HAP-1 (cell line): ENCODE measurements around the gene TRMT10B.

ENCODE experiments used
- DNase-seq, 2 experiments: peaks; one replicate each; pipeline ENCODE4 v3.0.0-alpha.2; 2016 to 2020; ENCODE audit warnings: low spot score in 2 of 2
- H3K27me3 ChIP-seq: fragments of 250-450 bp; sonication (Bioruptor Pico); 2 replicates; pipeline ENCODE4 v1.5.1; 2020; ENCODE audit warnings: low read depth, mild to moderate bottlenecking, moderate library complexity
- H3K36me3 ChIP-seq: fragments of 250-450 bp; sonication (Bioruptor Pico); replicated peaks from 2 replicates; pipeline ENCODE4 v1.5.1; 2020; ENCODE audit warnings: mild to moderate bottlenecking
- H3K4me1 ChIP-seq: fragments of 250-450 bp; sonication (Bioruptor Pico); 2 replicates; pipeline ENCODE4 v1.5.1; 2020; ENCODE audit warnings: mild to moderate bottlenecking
- H3K4me3 ChIP-seq: fragments of 250-450 bp; sonication (Bioruptor Pico); 2 replicates; pipeline ENCODE4 v1.5.1; 2020; ENCODE audit warnings: mild to moderate bottlenecking, moderate library complexity
- H3K9me3 ChIP-seq: fragments of 250-450 bp; sonication (Bioruptor Pico); 2 replicates; pipeline ENCODE4 v1.5.1; 2020; ENCODE audit warnings: mild to moderate bottlenecking, moderate library complexity
- in situ Hi-C: fragments of 300-500 bp; cut with MboI; formaldehyde crosslinking; loops from 3 replicates; pipeline ENCODE4 v1.14.3; 2020; ENCODE audit warnings: low sequenced_read_pairs, inconsistent platforms, mixed read lengths

TRMT10B gene, protein sequence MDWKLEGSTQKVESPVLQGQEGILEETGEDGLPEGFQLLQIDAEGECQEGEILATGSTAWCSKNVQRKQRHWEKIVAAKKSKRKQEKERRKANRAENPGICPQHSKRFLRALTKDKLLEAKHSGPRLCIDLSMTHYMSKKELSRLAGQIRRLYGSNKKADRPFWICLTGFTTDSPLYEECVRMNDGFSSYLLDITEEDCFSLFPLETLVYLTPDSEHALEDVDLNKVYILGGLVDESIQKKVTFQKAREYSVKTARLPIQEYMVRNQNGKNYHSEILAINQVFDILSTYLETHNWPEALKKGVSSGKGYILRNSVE

DNA sequence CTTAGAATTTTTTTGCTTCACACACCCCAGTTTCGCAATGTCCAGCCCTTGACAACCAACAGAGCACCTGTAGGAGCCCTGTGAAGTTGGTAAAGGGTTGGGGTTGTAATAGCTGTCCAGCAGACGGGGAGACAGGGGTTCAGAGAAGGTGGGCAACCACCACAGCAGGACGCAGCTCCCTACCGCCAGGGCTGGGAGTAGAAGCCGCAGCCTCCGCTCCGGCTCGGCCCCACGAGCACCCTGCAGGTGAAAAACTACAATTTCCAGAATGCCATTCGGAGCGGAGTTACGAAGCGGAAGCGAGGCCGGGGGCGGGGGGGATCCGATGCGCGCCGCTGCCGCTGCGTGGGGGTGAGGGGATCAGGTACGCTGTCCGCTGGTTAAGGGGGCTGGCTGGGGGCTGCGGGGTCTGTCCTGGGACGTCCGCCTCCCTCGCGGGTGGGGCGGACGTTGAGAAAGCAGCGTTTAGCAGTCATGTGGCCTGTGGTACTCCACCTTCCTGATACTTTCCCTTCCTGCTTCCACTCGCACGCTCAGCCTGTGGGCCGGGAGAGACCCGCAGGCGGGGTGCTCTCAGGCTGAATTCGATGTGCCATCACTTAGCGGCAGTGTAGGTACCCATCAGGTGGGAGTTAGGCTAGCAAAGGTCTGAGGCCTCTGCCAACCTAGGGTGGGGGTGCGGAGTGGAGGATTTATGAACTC, at the start of gene TRMT10B:
TRMT10B (plus strand) TSS at position 317 of the 702 bp plus-strand sequence. CDS start 8,127 bp downstream, outside the sequence.
- H3K4me3 ChIP-seq = peak within 1 kb of the TSS; percentile 71
- no peaks in the 10 kb centered on the region for H3K27me3 ChIP-seq
- in situ Hi-C loops = loop anchor here (10.0 kb wide), 1 partner anchor 159 kb away; the partner anchor contains the start of gene TOMM5
- no peaks in the 10 kb centered on the region for H3K36me3 ChIP-seq
- H3K4me1 ChIP-seq = peaks cover 7% of the 10 kb centered on the region; the same call in 1 of the 2 replicates
- peak; percentile 60 to 81 for DNase-seq
- H3K9me3 ChIP-seq = peaks cover 3% of the 10 kb centered on the region; the same call in 1 of the 2 replicates

DNA sequence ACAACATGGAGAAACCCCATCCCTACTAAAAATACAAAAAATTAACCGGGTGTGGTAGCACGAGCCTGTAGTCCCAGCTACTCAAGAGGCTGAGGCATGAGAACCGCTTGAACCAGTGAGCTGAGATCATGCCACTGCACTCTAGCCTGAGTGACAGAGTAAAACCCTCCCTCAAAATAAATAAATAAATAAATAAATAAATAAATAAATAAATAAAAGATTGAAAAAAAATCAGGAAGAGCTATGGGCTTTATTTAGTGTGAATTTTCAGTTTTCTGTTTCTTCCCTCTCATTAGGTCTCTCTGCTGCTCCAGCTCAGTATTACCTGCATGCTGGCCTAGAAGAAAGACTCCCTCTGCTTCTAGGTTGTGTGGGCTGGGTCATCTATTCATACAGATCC, 47.8 kb upstream of the TRMT10B start:
- no peaks in the 10 kb centered on the region for H3K4me1 ChIP-seq
- no peak overlapping the region for H3K4me3 ChIP-seq
- no peaks in the 10 kb centered on the region; the same call in 1 of the 2 replicates for H3K27me3 ChIP-seq
- H3K36me3 ChIP-seq = no peaks in the 10 kb centered on the region
- in situ Hi-C loops = no loop called here
- DNase-seq = no peak
- no peaks in the 10 kb centered on the region for H3K9me3 ChIP-seq

DNA sequence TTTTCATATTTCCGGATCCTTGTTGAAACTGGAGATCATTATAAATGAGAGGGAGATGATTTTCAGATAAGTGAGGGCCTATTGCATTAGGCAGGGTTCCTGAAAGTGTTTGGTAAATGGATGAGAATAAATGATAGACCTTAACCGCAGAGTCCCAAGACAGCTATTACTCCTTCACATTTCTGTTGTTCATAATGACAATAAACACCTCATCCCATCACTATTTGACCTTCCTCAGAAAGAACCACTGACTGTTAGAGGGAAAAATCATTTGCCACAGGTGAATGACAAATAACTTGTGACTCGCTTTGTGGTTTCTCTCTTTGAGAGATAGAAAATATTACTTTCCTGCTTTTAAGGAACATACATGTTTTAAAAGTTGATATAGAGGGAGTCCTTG, 47.3 kb upstream of the TRMT10B start:
- Histone ChIP-seq H3K4me1 (no peaks in the 10 kb centered on the region), H3K36me3 (no peaks in the 10 kb centered on the region), H3K9me3 (no peaks in the 10 kb centered on the region), H3K4me3 (no peak overlapping the region), H3K27me3 (no peaks in the 10 kb centered on the region; the same call in 1 of the 2 replicates)
- in situ Hi-C loops = no loop called here
- DNase-seq = no peak

DNA sequence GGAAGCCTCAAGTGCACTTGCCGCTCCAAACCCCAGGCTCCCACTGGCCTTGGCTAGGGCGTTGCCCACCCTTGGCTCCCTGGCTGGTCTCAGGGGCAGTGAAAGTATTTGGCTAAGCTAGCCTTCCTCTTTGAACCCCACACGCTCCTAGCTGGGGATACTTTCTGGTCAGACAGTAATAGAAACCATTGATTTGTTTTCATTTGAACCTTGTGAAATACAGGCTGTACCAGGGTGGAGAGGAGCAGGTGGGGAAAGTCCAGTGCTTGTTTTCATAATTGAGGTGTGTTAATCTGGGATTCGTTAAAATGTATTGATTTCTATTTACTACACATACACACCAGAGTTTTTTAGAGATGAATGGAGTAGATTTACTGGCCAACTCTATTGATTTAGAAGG, 45.9 kb upstream of the TRMT10B start:
- no peaks in the 10 kb centered on the region for H3K4me1 ChIP-seq
- no peak overlapping the region for H3K4me3 ChIP-seq
- H3K27me3 ChIP-seq = no peaks in the 10 kb centered on the region; the same call in 1 of the 2 replicates
- in situ Hi-C loops = no loop called here
- DNase-seq = no peak
- no peaks in the 10 kb centered on the region for H3K9me3 ChIP-seq
- no peaks in the 10 kb centered on the region for H3K36me3 ChIP-seq

DNA sequence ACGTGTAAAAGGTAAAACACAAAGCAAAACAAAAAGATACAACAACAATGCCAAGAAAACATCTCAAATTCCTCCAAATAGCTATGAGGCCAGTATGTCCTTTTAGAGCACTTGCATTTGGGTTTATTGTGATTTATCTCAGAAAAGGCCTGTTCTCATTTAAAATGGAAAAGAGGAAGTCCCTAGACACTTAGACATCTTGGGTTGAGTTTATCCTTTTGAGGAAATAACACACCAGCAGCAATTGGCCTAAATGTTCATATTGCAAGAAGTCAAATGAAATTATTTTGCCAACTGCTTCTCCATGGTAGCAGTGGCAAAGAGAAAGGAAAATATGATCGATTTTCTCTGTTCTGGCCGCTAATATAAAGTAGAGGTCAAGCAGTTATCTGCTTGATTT, 43.6 kb upstream of the TRMT10B start:
- no peaks in the 10 kb centered on the region for H3K36me3 ChIP-seq
- H3K27me3 ChIP-seq = no peaks in the 10 kb centered on the region; the same call in 1 of the 2 replicates
- no peaks in the 10 kb centered on the region for H3K4me1 ChIP-seq
- no peak for DNase-seq
- no peaks in the 10 kb centered on the region for H3K9me3 ChIP-seq
- in situ Hi-C loops = no loop called here
- H3K4me3 ChIP-seq = no peak overlapping the region

DNA sequence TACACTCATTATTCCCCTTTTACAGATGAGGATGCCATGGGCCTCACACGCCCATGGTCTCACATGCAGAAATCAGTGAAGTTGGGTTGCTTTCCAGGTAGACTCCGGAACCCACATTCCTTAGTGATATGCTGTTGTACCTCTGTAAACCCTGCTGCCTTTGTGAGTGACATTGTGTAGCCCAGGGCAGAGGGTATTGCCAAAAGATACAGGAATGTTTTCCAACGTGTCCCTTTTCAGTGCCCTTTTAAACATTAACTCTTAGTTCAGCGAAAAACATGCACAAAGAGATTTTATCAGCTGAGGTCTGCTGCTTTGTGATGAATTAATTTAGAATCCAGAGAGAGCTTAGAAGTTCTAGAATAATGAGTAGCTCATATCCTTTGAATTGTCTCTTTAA, 38.3 kb upstream of the TRMT10B start:
- Histone ChIP-seq H3K4me3 (no peak overlapping the region), H3K9me3 (no peaks in the 10 kb centered on the region), H3K27me3 (no peaks in the 10 kb centered on the region; the same call in 1 of the 2 replicates), H3K4me1 (no peaks in the 10 kb centered on the region), H3K36me3 (no peaks in the 10 kb centered on the region)
- in situ Hi-C loops = no loop called here
- DNase-seq = no peak

DNA sequence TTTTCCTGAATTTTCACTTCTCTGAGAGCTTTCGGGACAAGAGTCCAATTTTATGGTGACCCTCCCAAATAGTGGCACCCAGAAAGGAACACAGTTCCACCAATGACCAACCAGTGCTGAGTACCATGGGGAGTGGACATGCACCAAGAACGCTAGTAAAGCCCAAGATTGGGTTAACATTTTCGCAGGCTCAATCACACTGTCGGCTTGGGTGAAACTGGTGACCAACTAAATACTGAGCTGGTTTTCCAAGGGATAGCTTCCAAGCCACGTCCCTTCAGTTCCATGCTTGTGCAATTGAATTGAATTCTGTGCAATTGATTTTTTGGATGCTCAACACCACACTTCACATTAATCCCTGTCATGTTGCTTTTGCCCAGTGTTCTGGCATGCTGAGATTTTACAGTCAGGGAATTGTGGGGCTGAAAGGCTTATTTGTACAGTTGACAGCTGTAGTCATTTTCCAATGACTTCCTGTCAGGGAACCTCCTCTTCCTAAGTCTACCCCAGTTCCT, 37.6 kb upstream of the TRMT10B start:
- no peak for DNase-seq
- no peaks in the 10 kb centered on the region for H3K4me1 ChIP-seq
- no peaks in the 10 kb centered on the region for H3K36me3 ChIP-seq
- no peaks in the 10 kb centered on the region for H3K9me3 ChIP-seq
- H3K27me3 ChIP-seq = no peaks in the 10 kb centered on the region; the same call in 1 of the 2 replicates
- in situ Hi-C loops = no loop called here
- no peak overlapping the region for H3K4me3 ChIP-seq

DNA sequence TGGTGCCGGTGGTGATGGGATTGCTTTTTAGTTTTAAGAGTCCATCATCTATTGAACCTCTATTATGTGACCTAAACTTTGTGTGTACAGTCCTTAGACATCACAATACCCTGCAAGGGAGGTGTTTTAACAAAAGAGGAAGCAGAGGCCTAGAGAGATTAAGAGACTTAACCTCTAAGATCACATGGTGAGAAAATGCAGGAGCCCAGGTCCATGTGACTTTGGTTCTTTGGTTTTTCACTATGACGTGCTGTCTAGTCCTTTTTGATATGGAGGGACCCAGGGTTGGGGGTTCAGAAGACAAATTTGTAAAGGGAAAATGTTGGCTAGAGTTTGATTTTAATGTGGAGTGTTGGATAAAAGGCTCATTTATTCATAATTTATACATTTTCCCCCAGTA, 34.1 kb upstream of the TRMT10B start:
- Histone ChIP-seq H3K36me3 (no peaks in the 10 kb centered on the region), H3K27me3 (0 out of 2 replicates have a peak, but pooled peaks cover 2% of the 10 kb centered on the region), H3K4me3 (no peak overlapping the region), H3K9me3 (no peaks in the 10 kb centered on the region), H3K4me1 (no peaks in the 10 kb centered on the region)
- DNase-seq = no peak
- in situ Hi-C loops = no loop called here

DNA sequence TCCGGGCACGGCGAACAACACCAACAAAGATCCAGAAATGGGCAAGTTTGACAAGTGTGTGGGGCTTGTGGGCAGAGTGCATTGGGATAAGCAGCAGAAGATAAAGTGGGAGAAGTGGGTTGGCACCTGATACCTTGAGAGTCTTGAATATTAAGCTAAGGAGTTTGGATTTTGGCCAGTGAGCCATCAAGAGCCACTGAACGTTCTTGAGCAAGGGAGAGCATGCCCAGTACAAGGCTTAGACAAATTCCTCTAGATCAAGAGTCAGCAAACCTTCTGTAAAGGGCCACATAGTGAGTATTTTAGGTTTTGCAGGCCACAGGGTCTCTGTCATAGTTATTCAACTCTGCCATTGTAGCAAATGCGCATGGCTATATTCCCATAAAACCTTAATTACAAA, 26.6 kb upstream of the TRMT10B start:
- no peak for DNase-seq
- Histone ChIP-seq H3K36me3 (no peaks in the 10 kb centered on the region), H3K9me3 (no peaks in the 10 kb centered on the region), H3K4me1 (no peaks in the 10 kb centered on the region), H3K27me3 (no peaks in the 10 kb centered on the region), H3K4me3 (no peak overlapping the region)
- in situ Hi-C loops = no loop called here

DNA sequence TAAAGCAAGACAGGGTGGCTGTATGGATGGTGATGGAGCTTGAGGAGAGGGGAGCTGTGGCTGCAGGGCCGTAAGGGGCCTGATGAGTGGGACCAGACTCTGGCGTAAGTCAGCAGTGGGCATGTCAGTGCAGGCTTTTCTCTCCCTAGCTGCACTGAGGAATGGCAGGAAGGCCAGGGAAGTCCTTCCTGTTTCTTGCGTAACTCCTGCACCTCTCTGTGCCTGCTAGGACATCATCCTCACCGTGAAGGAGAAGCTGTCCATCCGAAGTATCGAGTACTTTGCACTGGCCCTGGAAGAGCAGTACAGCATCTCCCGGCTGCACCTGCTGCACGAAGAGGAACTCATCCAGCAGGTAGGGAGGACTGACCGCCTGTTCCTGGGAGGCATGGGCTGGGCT, 24.1 kb upstream of the TRMT10B start:
- no peak for DNase-seq
- no peak overlapping the region for H3K4me3 ChIP-seq
- no peaks in the 10 kb centered on the region for H3K36me3 ChIP-seq
- no peaks in the 10 kb centered on the region for H3K9me3 ChIP-seq
- in situ Hi-C loops = no loop called here
- H3K27me3 ChIP-seq = no peaks in the 10 kb centered on the region
- no peaks in the 10 kb centered on the region for H3K4me1 ChIP-seq

DNA sequence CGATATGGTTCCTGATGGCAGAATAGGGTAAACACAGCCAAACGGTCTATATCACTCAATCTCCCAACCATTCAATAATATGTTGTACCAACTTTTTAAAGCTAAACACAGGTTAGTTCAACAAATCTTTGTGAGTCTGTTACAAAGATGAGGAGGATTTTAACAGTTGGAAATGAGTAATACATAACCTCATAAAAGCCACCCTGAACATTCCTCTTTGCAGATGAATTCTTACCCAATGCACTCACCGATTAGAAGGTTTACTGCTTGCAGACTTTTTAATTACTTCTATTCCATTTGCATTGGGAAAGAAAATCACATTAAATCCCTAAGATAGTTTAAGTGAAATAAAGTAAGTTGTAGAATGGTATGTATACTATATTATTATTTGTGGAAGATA, 23.3 kb upstream of the TRMT10B start:
- H3K4me3 ChIP-seq = no peak overlapping the region
- in situ Hi-C loops = no loop called here
- no peak for DNase-seq
- no peaks in the 10 kb centered on the region for H3K4me1 ChIP-seq
- H3K27me3 ChIP-seq = no peaks in the 10 kb centered on the region
- no peaks in the 10 kb centered on the region for H3K36me3 ChIP-seq
- H3K9me3 ChIP-seq = no peaks in the 10 kb centered on the region

DNA sequence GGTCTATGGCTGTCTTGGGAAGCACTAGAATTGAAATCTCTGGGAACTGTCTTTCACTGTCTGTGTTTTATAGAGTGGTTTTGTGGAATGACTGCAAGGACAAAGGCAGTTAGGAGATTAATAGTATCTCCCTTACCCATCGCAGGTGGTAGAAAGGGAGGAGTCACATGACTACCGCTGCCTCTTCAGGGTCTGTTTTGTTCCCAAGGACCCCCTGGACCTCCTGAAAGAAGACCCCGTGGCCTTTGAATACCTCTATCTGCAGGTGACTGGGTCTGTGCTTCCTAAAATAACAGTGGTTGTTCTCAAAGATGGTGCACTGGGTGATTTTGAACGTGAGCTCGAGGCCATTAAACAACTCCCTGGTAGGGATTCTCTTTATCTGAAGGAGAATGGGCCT, 22.8 kb upstream of the TRMT10B start:
- no peak overlapping the region for H3K4me3 ChIP-seq
- H3K9me3 ChIP-seq = no peaks in the 10 kb centered on the region
- H3K27me3 ChIP-seq = no peaks in the 10 kb centered on the region
- in situ Hi-C loops = no loop called here
- DNase-seq = no peak
- no peaks in the 10 kb centered on the region for H3K36me3 ChIP-seq
- no peaks in the 10 kb centered on the region for H3K4me1 ChIP-seq

DNA sequence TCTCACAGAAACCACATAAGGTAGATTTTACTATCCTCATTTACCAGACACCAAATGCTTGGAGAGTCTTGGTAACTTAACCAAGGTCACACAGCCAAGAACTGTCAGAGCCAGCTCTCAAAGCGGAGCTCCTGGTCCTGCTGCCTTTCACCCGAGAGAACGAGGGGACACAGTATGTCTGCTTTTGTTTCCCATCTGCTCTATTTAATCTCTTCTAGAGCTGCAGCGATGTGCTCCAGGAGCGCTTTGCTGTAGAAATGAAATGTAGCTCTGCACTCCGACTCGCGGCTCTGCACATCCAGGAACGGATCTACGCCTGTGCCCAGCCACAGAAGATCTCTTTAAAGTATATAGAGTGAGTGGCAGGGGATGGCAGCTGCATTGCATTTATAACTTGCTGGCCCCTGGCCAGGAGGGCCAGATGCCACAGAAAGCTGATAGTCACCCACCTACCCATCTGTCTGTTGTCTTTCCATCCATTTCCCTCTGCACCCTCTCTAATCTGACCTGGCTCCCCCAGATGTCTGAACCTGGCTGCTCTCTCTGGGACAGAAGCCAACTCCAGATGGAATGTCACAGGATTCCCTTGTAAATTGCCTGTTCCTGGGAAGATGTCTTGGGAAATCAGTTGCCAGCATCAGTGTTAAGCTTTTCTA, 21.4 kb upstream of the TRMT10B start:
- no peak for DNase-seq
- no peaks in the 10 kb centered on the region for H3K36me3 ChIP-seq
- H3K27me3 ChIP-seq = no peaks in the 10 kb centered on the region
- in situ Hi-C loops = no loop called here
- H3K4me3 ChIP-seq = no peak overlapping the region
- H3K4me1 ChIP-seq = no peaks in the 10 kb centered on the region
- no peaks in the 10 kb centered on the region for H3K9me3 ChIP-seq

DNA sequence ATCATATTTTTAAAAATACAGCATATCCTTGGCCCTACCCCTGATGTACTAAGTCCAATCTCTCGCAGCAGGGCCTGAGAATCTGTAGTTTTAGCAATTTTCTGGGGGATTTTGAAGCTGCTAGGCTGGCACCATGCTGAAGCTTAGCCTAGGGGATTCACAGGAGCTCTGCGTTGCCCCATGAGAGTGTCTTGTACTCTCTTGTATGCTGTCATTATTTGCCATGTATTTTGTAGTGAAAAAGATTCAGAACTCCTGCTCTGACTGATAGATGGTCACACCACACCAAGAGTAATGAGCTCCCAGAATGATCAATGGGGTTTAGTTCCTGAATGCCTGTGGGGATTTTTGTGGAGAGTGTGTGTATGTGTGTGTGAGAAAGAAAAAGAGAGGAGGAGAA, 20.7 kb upstream of the TRMT10B start:
- Histone ChIP-seq H3K4me3 (no peak overlapping the region), H3K36me3 (no peaks in the 10 kb centered on the region), H3K9me3 (no peaks in the 10 kb centered on the region), H3K4me1 (no peaks in the 10 kb centered on the region), H3K27me3 (no peaks in the 10 kb centered on the region)
- in situ Hi-C loops = no loop called here
- DNase-seq = no peak
